NT2/D1 (cell line): ENCODE data around the gene KIR2DL4.
"Not testable (repeated sequence)": the region's sequence is repeated elsewhere in the genome, so short reads cannot be mapped to it uniquely, and the experiment has no call there.

Source experiments
- SUZ12 ChIP-seq: IDR thresholded peaks from 2 replicates; pipeline ENCODE4 v1.6.1; 2011; ENCODE audit not compliant: insufficient read length, insufficient read depth; ENCODE audit errors: extremely low read depth
- YY1 ChIP-seq: IDR thresholded peaks from 2 replicates; pipeline ENCODE4 v1.6.1; 2011; ENCODE audit not compliant: insufficient read length, insufficient read depth
- ZNF274 ChIP-seq: IDR thresholded peaks from 2 replicates; pipeline ENCODE4 v1.6.1; 2011; ENCODE audit warnings: mild to moderate bottlenecking, low read depth, low read length

GRCh38 chr19:54814571-54814970 is 11.2 kb downstream of the KIR2DL4 start:
- not testable (repeated sequence) for TF ChIP-seq YY1, SUZ12, ZNF274
